Neural cell (in vitro differentiated cells): Measurements from ENCODE around the gene SLC22A23. TPM values are rescaled to one million over a fixed set of nuclear protein-coding genes. Genes with fewer than 3 reads are reported as not detected.

Experiments used
- H2AFZ ChIP-seq: fragments of 200-600, 300-800 bp; sonication (generic), shearing (Covaris generic); 2 replicates; pipeline ENCODE4 v1.6.0; 2014; ENCODE audit warnings: low read depth, mild to moderate bottlenecking, antibody characterized with exemption, low read length, moderate library complexity
- H3F3A ChIP-seq: fragments of 200-600 bp; shearing (Covaris generic); 2 replicates; pipeline ENCODE4 v1.6.1; 2016; ENCODE audit warnings: mild to moderate bottlenecking, moderate library complexity, mixed read lengths, antibody characterized with exemption, low read length; ENCODE audit not compliant: insufficient read depth, poor library complexity, severe bottlenecking
- H3K27ac ChIP-seq: fragments of 200-600, 300-800 bp; sonication (generic), shearing (Covaris generic); 2 replicates; pipeline ENCODE4 v1.5.1; 2014; ENCODE audit warnings: mild to moderate bottlenecking, low read length, moderate library complexity
- H3K27me3 ChIP-seq: fragments of 300-800, 200-600 bp; sonication (generic), shearing (Covaris generic); 2 replicates; pipeline ENCODE4 v1.6.0; 2014; ENCODE audit warnings: mild to moderate bottlenecking, low read depth, low read length, moderate library complexity; ENCODE audit not compliant: insufficient read depth
- H3K36me3 ChIP-seq: fragments of 300-800, 200-600 bp; sonication (generic), shearing (Covaris generic); 2 replicates; pipeline ENCODE4 v1.5.1; 2014; ENCODE audit warnings: mild to moderate bottlenecking, antibody characterized with exemption, low read length, moderate library complexity; ENCODE audit not compliant: insufficient read depth
- H3K4me2 ChIP-seq: fragments of 300-800, 200-600 bp; sonication (generic), shearing (Covaris generic); 2 replicates; pipeline ENCODE4 v1.6.0; 2014; ENCODE audit warnings: mild to moderate bottlenecking, low read length
- H3K4me3 ChIP-seq: fragments of 300-800, 200-600 bp; sonication (generic), shearing (Covaris generic); 2 replicates; pipeline ENCODE4 v1.5.1; 2014; ENCODE audit warnings: mild to moderate bottlenecking, low read length, moderate library complexity
- H3K79me2 ChIP-seq: fragments of 200-600 bp; shearing (Covaris generic); replicated peaks from 2 replicates; pipeline ENCODE4 v1.6.0; 2014; ENCODE audit warnings: mild to moderate bottlenecking, low read length, moderate library complexity; ENCODE audit not compliant: insufficient read depth
- H3K9ac ChIP-seq: fragments of 300-800, 200-600 bp; sonication (generic), shearing (Covaris generic); 2 replicates; pipeline ENCODE4 v1.6.1; 2016; ENCODE audit warnings: mild to moderate bottlenecking, low read length, mixed read lengths
- H3K9me2 ChIP-seq: fragments of 200-600 bp; shearing (Covaris generic); 2 replicates; pipeline ENCODE4 v1.6.1; 2016; ENCODE audit warnings: mild to moderate bottlenecking, low read length, mixed read lengths; ENCODE audit not compliant: insufficient read depth
- H3K9me3 ChIP-seq: fragments of 200-600, 300-800 bp; sonication (generic), shearing (Covaris generic); 2 replicates; pipeline ENCODE4 v1.6.1; 2016; ENCODE audit warnings: mild to moderate bottlenecking, mixed run types, low read length, moderate library complexity, mixed read lengths
- H4K20me1 ChIP-seq: fragments of 200-600 bp; shearing (Covaris generic); 2 replicates; pipeline ENCODE4 v1.6.1; 2016; ENCODE audit warnings: mild to moderate bottlenecking, mixed run types; ENCODE audit not compliant: insufficient read depth
- EP300 ChIP-seq: fragments of 450-650 bp; conservative IDR thresholded peaks from 2 replicates; pipeline ENCODE4 v1.6.1; 2014; ENCODE audit warnings: antibody characterized with exemption, mild to moderate bottlenecking, moderate library complexity; ENCODE audit not compliant: poor library complexity, severe bottlenecking
- EZH2 ChIP-seq: fragments of 200-600, 300-800 bp; shearing (Covaris generic), sonication (generic); IDR thresholded peaks from 2 replicates; pipeline ENCODE4 v1.6.1; 2014; ENCODE audit warnings: antibody characterized with exemption, low read length, borderline replicate concordance, mild to moderate bottlenecking; ENCODE audit not compliant: insufficient read depth, poor library complexity, severe bottlenecking
- MXI1 ChIP-seq: fragments of 450-650 bp; conservative IDR thresholded peaks from 2 replicates; pipeline ENCODE4 v1.6.1; 2014; ENCODE audit warnings: antibody characterized with exemption, mild to moderate bottlenecking; ENCODE audit not compliant: poor library complexity, severe bottlenecking
- POLR2AphosphoS5 ChIP-seq: IDR thresholded peaks from 2 replicates; pipeline ENCODE4 v1.6.1; 2012
- RAD21 ChIP-seq: fragments of 450-650 bp; conservative IDR thresholded peaks from 2 replicates; pipeline ENCODE4 v1.6.1; 2014; ENCODE audit warnings: antibody characterized with exemption, mild to moderate bottlenecking, moderate library complexity
- SMC3 ChIP-seq: fragments of 450-650 bp; conservative IDR thresholded peaks from 2 replicates; pipeline ENCODE4 v1.6.1; 2014; ENCODE audit warnings: antibody characterized with exemption, mild to moderate bottlenecking, moderate library complexity; ENCODE audit not compliant: poor library complexity
- TAF1 ChIP-seq: IDR thresholded peaks from 2 replicates; pipeline ENCODE4 v1.6.1; 2012; ENCODE audit warnings: low read depth
- polyA plus RNA-seq: library from polyadenylated mRNA; depleted of rRNA; stranded (reverse); fragments of >200 nt; gene quantifications from 2 replicates; pipeline ENCODE4 v1.2.3, GENCODE V29; 2014
- TF ChIP-seq, protein P1 (sequence below): IDR thresholded peaks from 2 replicates; pipeline ENCODE4 v1.6.1; 2012; ENCODE audit warnings: borderline replicate concordance
- TF ChIP-seq, protein P2 (sequence below): fragments of 450-650 bp; IDR thresholded peaks from 2 replicates; pipeline ENCODE4 v1.5.1; 2014; ENCODE audit warnings: antibody characterized with exemption, mild to moderate bottlenecking, moderate library complexity; ENCODE audit not compliant: poor library complexity, severe bottlenecking

Gene SLC22A23
- polyA plus RNA-seq, 1 donor from 2014 or later: 8.8 TPM

DNA sequence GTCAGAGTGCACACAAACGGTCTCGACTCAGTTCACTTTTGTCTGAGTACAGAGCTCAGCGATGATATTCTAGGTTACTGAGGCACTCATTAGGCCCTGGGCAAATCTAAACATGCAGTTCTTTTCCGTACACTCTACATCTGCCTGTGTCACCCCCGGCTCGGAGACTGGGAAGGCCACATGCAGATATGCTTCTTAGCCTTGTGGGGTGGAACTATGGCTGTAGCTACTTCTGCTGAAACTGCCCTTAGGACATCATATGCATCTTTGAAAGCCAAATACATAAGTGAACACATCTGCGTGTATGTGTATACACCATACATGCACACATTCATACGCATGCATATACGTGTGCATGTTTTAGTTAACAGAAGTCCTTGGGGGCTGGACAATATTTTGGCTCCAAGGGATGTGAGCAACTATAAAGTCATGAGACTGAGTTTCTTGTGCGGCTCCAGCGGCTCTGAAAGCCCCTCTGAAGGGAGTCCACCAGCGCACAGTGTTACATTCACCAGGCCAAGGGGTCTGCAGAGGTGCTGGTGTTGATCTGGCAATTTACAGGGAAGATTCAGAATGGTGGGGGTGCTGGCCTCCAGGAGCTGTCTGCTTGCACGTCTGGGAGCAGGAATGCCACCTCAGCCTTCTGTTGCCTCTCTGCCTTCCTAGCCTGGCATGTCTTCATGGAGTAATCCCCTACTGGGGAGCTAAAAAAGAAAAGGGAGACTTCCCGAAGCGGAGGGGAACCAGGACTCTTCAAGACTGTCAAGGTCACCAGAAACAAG is 166.5 kb downstream of the SLC22A23 start:
- H3K27ac ChIP-seq: no peak overlapping the region

DNA sequence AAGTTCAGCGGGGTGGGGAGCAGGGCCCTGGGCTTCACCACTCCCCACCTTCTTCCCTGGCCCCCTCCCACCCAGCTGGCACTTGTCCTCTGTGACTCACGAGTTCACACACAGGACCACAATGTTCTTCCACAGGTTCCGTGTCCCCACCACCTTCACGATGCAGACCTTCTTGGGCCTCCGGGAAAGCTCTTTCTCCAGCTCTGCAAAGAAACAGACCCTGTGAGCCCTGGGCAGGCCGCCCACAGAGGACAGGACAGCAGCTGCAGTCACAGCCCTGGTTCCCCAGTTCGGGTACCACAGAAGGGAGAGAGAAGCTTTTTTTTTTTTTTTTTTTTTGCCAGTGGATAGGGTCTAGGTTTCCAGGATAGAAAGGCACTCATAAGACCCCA is 167.2 kb downstream of the SLC22A23 start:
- Histone ChIP-seq H3K4me3 (no peak overlapping the region), H3K4me2 (no peak overlapping the region), H3K9me2 (no peaks in the 10 kb centered on the region), H3K27ac (no peak overlapping the region), H2AFZ (no peak overlapping the region), H3K36me3 (peaks cover 6% of the 10 kb centered on the region), H3F3A (no peaks in the 10 kb centered on the region), H3K79me2 (no peaks in the 10 kb centered on the region), H3K27me3 (no peaks in the 10 kb centered on the region), H3K9ac (no peak overlapping the region), H3K9me3 (no peaks in the 10 kb centered on the region), H4K20me1 (no peaks in the 10 kb centered on the region)
- TF ChIP-seq, protein P1, sequence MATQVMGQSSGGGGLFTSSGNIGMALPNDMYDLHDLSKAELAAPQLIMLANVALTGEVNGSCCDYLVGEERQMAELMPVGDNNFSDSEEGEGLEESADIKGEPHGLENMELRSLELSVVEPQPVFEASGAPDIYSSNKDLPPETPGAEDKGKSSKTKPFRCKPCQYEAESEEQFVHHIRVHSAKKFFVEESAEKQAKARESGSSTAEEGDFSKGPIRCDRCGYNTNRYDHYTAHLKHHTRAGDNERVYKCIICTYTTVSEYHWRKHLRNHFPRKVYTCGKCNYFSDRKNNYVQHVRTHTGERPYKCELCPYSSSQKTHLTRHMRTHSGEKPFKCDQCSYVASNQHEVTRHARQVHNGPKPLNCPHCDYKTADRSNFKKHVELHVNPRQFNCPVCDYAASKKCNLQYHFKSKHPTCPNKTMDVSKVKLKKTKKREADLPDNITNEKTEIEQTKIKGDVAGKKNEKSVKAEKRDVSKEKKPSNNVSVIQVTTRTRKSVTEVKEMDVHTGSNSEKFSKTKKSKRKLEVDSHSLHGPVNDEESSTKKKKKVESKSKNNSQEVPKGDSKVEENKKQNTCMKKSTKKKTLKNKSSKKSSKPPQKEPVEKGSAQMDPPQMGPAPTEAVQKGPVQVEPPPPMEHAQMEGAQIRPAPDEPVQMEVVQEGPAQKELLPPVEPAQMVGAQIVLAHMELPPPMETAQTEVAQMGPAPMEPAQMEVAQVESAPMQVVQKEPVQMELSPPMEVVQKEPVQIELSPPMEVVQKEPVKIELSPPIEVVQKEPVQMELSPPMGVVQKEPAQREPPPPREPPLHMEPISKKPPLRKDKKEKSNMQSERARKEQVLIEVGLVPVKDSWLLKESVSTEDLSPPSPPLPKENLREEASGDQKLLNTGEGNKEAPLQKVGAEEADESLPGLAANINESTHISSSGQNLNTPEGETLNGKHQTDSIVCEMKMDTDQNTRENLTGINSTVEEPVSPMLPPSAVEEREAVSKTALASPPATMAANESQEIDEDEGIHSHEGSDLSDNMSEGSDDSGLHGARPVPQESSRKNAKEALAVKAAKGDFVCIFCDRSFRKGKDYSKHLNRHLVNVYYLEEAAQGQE: no peak
- no peak for TF ChIP-seq EZH2
- no peak for TF ChIP-seq EP300
- TF ChIP-seq POLR2AphosphoS5: no peak
- no peak for TF ChIP-seq MXI1
- TF ChIP-seq, protein P2, sequence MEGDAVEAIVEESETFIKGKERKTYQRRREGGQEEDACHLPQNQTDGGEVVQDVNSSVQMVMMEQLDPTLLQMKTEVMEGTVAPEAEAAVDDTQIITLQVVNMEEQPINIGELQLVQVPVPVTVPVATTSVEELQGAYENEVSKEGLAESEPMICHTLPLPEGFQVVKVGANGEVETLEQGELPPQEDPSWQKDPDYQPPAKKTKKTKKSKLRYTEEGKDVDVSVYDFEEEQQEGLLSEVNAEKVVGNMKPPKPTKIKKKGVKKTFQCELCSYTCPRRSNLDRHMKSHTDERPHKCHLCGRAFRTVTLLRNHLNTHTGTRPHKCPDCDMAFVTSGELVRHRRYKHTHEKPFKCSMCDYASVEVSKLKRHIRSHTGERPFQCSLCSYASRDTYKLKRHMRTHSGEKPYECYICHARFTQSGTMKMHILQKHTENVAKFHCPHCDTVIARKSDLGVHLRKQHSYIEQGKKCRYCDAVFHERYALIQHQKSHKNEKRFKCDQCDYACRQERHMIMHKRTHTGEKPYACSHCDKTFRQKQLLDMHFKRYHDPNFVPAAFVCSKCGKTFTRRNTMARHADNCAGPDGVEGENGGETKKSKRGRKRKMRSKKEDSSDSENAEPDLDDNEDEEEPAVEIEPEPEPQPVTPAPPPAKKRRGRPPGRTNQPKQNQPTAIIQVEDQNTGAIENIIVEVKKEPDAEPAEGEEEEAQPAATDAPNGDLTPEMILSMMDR: no peak
- TF ChIP-seq RAD21: no peak
- no peak for TF ChIP-seq SMC3
- no peak for TF ChIP-seq TAF1

More for the DNA sequence above, 166.5 kb downstream of the SLC22A23 start:
- H3K4me2 ChIP-seq: no peak overlapping the region
- peaks cover 6% of the 10 kb centered on the region for H3K36me3 ChIP-seq
- H4K20me1 ChIP-seq: no peaks in the 10 kb centered on the region
- H3K9me2 ChIP-seq: no peaks in the 10 kb centered on the region
- TF ChIP-seq RAD21: no peak
- TF ChIP-seq TAF1: no peak
- TF ChIP-seq, protein P1: no peak
- TF ChIP-seq MXI1: no peak
- TF ChIP-seq POLR2AphosphoS5: no peak
- TF ChIP-seq, protein P2: no peak
- no peak for TF ChIP-seq EZH2
- TF ChIP-seq EP300: no peak
- no peak for TF ChIP-seq SMC3
- no peaks in the 10 kb centered on the region for H3K27me3 ChIP-seq
- H3K4me3 ChIP-seq: no peak overlapping the region
- no peaks in the 10 kb centered on the region for H3K9me3 ChIP-seq
- H2AFZ ChIP-seq: no peak overlapping the region
- no peaks in the 10 kb centered on the region for H3F3A ChIP-seq
- no peaks in the 10 kb centered on the region for H3K79me2 ChIP-seq
- H3K9ac ChIP-seq: no peak overlapping the region
